K562 (cell line): ENCODE data around the gene GRIN1. TPM values are rescaled to one million over a fixed set of nuclear protein-coding genes. Genes with fewer than 3 reads are reported as not detected.

Experiments used
- ATF6 ChIP-seq: sonication (generic); formaldehyde crosslinking; IDR thresholded peaks from 2 replicates; pipeline ENCODE4 v1.4.0; 2020; ENCODE audit warnings: mild to moderate bottlenecking, missing genetic modification reagents
- DNMT1 ChIP-seq: fragments of 450-650 bp; IDR thresholded peaks from 2 replicates; pipeline ENCODE4 v1.6.1; 2016; ENCODE audit warnings: antibody characterized with exemption, mild to moderate bottlenecking
- DPF2 ChIP-seq: fragments of 450-650 bp; IDR thresholded peaks from 2 replicates; pipeline ENCODE4 v1.6.1; 2016
- EP300 ChIP-seq: IDR thresholded peaks from 2 replicates; pipeline ENCODE4 v1.6.1; 2012; ENCODE audit warnings: low read length, improper control_type of control experiment
- ETS2 ChIP-seq: IDR thresholded peaks from 2 replicates; pipeline ENCODE4 v1.6.1; 2016; ENCODE audit warnings: borderline replicate concordance, missing genetic modification characterization, mild to moderate bottlenecking, moderate library complexity, missing compliant biosample characterization; ENCODE audit not compliant: poor library complexity, severe bottlenecking
- GATAD2A ChIP-seq: fragments of 450-650 bp; IDR thresholded peaks from 2 replicates; pipeline ENCODE4 v1.6.1; 2017
- HDAC1 ChIP-seq, 2 experiments: fragments of 450-650 bp; IDR thresholded peaks; 2 replicates each; pipeline ENCODE4 v1.6.1; 2016 to 2017; ENCODE audit warnings: inconsistent platforms in 1 of 2, mild to moderate bottlenecking in 1 of 2, moderate library complexity in 1 of 2
- HMGN3 ChIP-seq: IDR thresholded peaks from 2 replicates; pipeline ENCODE4 v1.6.1; 2011; ENCODE audit warnings: borderline replicate concordance, low read depth, mild to moderate bottlenecking, mixed read lengths, low read length; ENCODE audit not compliant: insufficient read length; ENCODE audit errors: extremely low read depth
- MBD1 ChIP-seq: fragments of 250-450 bp; sonication (Bioruptor Pico); IDR thresholded peaks from 2 replicates; pipeline ENCODE4 v1.8.0; 2022; ENCODE audit warnings: inconsistent platforms
- NEUROD1 ChIP-seq: fragments of 150-350 bp; IDR thresholded peaks from 2 replicates; pipeline ENCODE4 v1.6.1; 2014; ENCODE audit warnings: borderline replicate concordance, low read length, low read depth; ENCODE audit not compliant: partially characterized antibody
- PCBP2 ChIP-seq: fragments of 200-400 bp; formaldehyde crosslinking; IDR thresholded peaks from 2 replicates; pipeline ENCODE4 v1.6.1; 2018; ENCODE audit warnings: low read length, low read depth, mild to moderate bottlenecking, moderate library complexity; ENCODE audit not compliant: poor library complexity, severe bottlenecking
- RBM22 ChIP-seq: fragments of 200-400 bp; formaldehyde crosslinking; IDR thresholded peaks from 2 replicates; pipeline ENCODE4 v1.6.1; 2018; ENCODE audit warnings: low read length, low read depth; ENCODE audit not compliant: poor library complexity, severe bottlenecking
- SMAD1 ChIP-seq: fragments of 150-350 bp; IDR thresholded peaks from 2 replicates; pipeline ENCODE4 v1.6.1; 2014; ENCODE audit warnings: low read length, low read depth; ENCODE audit not compliant: partially characterized antibody
- SMAD3 ChIP-seq: fragments of 450-650 bp; formaldehyde crosslinking; conservative IDR thresholded peaks from 2 replicates; pipeline ENCODE4 v1.4.0; 2020; ENCODE audit warnings: mild to moderate bottlenecking
- SREBF2 ChIP-seq: sonication (generic); formaldehyde crosslinking; IDR thresholded peaks from 2 replicates; pipeline ENCODE4 v1.4.0; 2020; ENCODE audit warnings: mild to moderate bottlenecking, missing genetic modification reagents
- THAP7 ChIP-seq: fragments of 250-450 bp; sonication (Bioruptor Pico); IDR thresholded peaks from 2 replicates; pipeline ENCODE4 v1.5.0; 2021
- TRIM28 ChIP-seq: fragments of 450-650 bp; IDR thresholded peaks from 2 replicates; pipeline ENCODE4 v1.6.1; 2017
- ZNF124 ChIP-seq: sonication (generic); formaldehyde crosslinking; IDR thresholded peaks from 2 replicates; pipeline ENCODE4 v1.8.1; 2022; ENCODE audit warnings: missing genetic modification reagents
- ZNF518B ChIP-seq: fragments of 250-450 bp; sonication (Bioruptor Pico); IDR thresholded peaks from 2 replicates; pipeline ENCODE4 v1.5.0; 2021; ENCODE audit warnings: mild to moderate bottlenecking, moderate library complexity
- ZNF644 ChIP-seq: fragments of 200-800 bp; sonication (Bioruptor generic); IDR thresholded peaks from 2 replicates; pipeline ENCODE4 v1.6.1; 2016; ENCODE audit warnings: low read depth, missing genetic modification characterization, missing compliant biosample characterization
- polyA plus RNA-seq, 8 experiments: library from polyadenylated mRNA; depleted of rRNA in 4 of 8; stranded (reverse) in 5 of 8; unstranded in 3 of 8; fragments of >200 nt; fragmentation: Nextera tagmentation in 2 of 8; fragmentation: Illumina TruSeq in 1 of 8; extraction: Ambion mirVana in 2 of 8; extraction: Trizol in 1 of 8; gene quantifications; 2 replicates each; pipeline versions ENCODE4 v1.2.1 to v1.2.3, GENCODE V29; 2011 to 2014; ENCODE audit warnings: inconsistent platforms in 1 of 8, missing spikeins in 1 of 8
- total RNA-seq, 7 experiments: library from RNA; depleted of rRNA in 6 of 7; stranded (reverse); fragments of >200 nt in 6 of 7; fragmentation: Illumina TruSeq in 2 of 7; extraction: Trizol in 2 of 7; gene quantifications; 2 replicates each; pipeline versions ENCODE4 v1.2.1 to v1.2.3, GENCODE V29; 2011 to 2021; ENCODE audit warnings: low replicate concordance in 1 of 7

Gene GRIN1
- total and polyA plus RNA-seq, 9 of the 15 experiments (the other 6 are each of a cell fraction or from before 2014, with no cell fraction given), result 0.03 to 0.35 (median 0.16) TPM; not detected in 6

- TF ChIP-seq ATF6 (CRISPR knock-in tag), result no peak
- peak; percentile 51 for TF ChIP-seq RBM22
- no peak for TF ChIP-seq ZNF518B (CRISPR knock-in tag)
- TF ChIP-seq SREBF2 (CRISPR knock-in tag), result no peak
- no peak for TF ChIP-seq DNMT1
- no peak for TF ChIP-seq EP300
- TF ChIP-seq SMAD1, result peak; percentile 60
- TF ChIP-seq PCBP2, result no peak
- TF ChIP-seq ETS2 (tag), result no peak
- peak; percentile 94 for TF ChIP-seq HMGN3
- TF ChIP-seq THAP7 (CRISPR knock-in tag), result no peak
- TF ChIP-seq HDAC1 (IDR thresholded peaks at IDR 0.05), result peak in 1 of 2 experiments; percentile 85; a peak in 2 of 4 replicates
- TF ChIP-seq SMAD3 (CRISPR knock-in tag), result no peak
- TF ChIP-seq GATAD2A, result no peak
- no peak for TF ChIP-seq ZNF124 (CRISPR knock-in tag)
- TF ChIP-seq ZNF644 (tag), result no peak
- no peak for TF ChIP-seq MBD1
- no peak for TF ChIP-seq DPF2
- no peak for TF ChIP-seq TRIM28
- TF ChIP-seq NEUROD1, result peak; percentile 94
Measured at GRCh38 chr9:137200311-137201204, 61.6 kb downstream of the GRIN1 start, which contains the start of gene TPRN (continued).
